ENCODE measurements around the gene AQP6.

Gene AQP6

GRCh38 chr12:49967042-49967776, 5.5 kb upstream of the AQP6 start:
- TF ChIP-seq CTCF (IDR thresholded peaks at IDR 0.05): peak; percentile 87

GRCh38 chr12:49967777-49968250, 4.9 kb upstream of the AQP6 start:
- TF ChIP-seq CTCF (IDR thresholded peaks at IDR 0.05): no peak

DNA sequence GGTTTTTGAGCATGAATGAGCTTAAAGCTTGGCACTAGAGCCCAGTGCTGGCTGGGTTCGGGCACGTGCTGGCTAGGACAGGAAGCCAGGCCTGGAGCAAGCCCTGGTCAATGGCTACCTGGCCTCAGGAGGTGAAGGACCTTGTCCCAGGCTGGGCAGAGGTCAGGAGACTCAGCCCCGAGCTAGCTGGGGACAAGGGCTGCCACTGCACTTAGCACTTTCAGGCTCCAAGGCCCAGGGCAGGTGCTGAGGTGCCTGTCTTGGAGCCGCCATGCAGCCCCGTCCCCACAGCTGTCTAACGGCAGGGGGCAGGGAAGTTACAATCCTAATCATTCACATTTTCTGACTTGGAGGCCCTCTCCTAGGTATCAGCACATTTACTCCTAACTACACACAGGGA, 4.3 kb upstream of the AQP6 start:
- no peak for TF ChIP-seq CTCF (IDR thresholded peaks at IDR 0.05)

DNA sequence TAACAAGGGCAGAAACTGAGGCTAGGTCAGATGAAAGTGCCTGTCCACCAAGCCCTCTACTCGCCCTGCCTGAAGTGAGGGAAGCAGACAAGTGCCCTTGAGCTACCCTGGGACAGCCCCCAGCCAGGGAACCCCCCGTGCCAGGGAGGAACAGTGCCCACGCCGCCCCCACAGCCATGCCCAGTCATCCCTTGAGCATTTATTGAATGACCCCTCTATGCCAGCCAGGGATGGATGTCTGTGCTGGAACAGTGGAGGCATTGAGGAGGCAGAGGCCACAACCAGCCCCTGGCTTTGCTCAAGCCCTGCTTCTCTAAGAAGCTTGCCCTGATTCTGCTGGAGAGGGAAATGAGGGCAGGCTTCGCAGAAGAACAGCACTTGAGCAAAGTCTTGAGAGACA, 3.7 kb upstream of the AQP6 start:
- no peak for TF ChIP-seq CTCF (IDR thresholded peaks at IDR 0.05)

DNA sequence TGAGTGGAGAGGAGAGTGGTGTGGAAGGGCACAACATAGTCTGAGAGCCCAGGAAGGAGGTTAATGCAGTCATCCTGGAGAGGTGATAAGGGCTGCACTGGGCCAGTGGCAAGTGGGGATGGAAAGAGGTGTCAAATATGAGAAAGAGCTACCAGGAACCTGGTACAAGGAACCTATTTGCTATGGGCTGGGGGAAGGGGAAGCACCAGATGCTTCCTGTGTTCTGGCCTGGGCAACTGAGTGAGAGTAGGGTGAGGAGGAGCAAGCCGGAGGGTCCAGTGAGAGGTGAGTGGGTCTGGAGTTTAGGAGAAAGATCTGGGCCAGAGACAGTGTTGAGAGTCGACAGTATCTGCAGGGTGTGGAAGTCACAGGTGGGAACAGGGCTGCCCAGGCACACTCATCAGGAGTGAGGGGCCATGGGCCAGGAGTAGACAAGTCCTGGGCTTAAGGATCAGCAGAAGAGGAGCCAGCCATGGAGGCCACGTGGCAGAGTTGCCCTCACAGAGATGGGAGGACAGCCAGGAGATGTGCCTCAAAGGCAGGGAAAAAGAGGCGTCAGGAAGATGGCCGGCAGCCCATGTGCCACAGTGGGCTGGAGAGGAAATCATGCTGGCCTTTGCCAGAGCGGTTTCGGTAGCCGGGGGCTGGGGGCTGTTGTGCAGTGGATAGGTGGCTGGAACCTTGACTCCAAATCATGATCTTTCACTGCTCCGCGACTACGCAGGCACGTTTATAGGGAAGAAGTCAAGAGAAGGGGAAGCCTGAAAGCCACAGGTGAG, 2.9 kb upstream of the AQP6 start:
- no peak for TF ChIP-seq CTCF (IDR thresholded peaks at IDR 0.05)

DNA sequence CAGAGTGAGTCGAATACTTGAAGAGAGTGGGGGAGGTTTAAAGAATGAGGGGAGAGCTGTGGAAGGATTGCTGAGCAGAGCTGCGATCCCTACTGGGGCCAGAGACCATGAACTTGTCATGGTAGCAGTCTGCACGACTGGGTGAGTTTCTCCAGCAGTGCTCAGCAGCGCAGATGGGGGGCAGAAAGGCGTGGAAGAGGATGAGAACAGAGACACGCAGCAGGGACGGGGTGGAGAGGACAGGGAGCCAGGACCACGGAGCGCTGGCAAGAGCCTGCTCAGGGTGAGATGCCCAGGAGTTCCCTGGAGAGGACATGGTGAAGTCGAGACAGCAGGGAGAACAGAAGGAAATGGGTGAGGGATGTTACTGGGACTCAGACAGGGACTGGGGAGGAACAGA, 2.1 kb upstream of the AQP6 start:
- no peak for TF ChIP-seq CTCF (IDR thresholded peaks at IDR 0.05)

- TF ChIP-seq CTCF (IDR thresholded peaks at IDR 0.05): no peak
Observed at GRCh38 chr12:49971141-49971540, 1.6 kb upstream of the AQP6 start.
